SW 1271 (cell line): ENCODE data around the gene SCML1.

Experiments used
- DNase-seq, 2 experiments: peaks; one replicate each; lab custom pipeline; 2025; lab: John Stamatoyannopoulos, UW

SCML1 gene

GRCh38 chrX:17736856-17737709 is at the start of gene SCML1:
TSS of gene SCML1 (plus strand) at chrX:17737493. CDS start at chrX:17744187, 6,694 bp downstream.
- peak; percentile 56 to 78 for DNase-seq

GRCh38 chrX:17687648-17688047 is 49.6 kb upstream of the SCML1 start:
- DNase-seq, result no peak

DNA sequence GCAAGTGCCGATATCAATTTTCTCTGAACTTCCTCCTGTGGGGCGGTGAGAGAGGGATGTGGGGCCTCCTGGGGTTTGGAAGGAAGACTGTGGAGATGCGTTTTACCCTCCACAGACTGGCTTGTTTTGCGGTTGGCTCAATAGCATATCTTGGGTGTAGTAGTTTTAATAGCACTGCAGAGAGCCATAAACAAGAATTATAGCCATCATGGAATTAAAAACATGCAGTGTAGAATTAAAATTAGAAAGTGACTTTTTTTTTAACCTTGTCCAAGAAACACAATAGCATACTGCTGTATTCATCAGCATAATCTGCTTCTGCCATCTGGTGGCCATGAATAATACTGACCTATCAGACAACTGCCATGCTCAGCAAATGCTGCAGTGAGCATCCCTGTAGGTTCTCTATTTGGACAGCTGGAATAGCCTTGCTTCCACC is 47.3 kb upstream of the SCML1 start:
- DNase-seq, result peak in 1 of 2 experiments; percentile 8

DNA sequence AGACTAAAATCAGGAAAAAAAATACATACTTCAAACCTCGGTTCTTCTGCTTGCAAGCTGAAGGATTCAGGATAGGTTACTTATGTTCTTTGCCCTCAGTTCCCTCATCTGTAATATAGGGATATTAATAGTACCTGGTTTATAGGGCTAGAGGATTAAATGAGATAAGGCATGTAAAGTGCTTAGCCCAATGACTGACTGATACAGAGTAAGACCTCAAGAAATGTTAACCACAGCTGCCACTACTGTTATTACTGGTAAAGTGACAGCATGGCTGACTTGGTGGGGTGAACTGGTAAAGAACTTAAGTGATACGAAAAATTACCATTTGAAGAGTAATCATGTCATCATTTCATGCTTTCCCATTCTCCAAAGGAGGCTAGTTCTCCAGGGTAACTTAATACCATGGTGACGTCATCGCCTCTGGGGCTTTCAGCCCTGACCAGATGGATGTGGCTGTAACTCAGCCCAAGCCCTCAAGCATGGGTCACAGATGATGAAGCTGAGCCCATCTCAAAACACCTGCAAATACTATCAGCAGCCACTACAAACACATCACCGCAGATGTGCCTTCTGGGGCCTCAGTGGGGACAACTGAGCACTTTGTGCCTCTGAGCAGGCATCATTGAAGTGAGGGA is 44.5 kb upstream of the SCML1 start:
- DNase-seq, result no peak

DNA sequence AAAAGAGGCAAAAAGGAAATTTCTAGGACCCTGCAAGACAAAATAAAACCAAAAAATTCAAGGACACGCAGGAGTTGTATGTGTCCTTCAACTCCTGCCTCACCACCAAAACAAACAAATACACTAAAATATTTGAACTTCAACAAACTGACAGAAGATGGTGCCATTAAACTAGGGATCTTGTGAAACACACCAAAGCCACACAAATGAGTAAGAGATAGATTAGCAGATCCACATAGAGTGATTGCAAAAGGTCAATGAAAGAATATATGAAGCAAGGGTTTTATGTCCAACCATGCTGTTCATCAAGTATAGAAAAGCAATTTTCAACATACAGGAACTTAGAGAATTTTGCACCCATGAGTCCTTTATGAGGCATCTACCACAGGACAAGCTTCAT is 40.1 kb upstream of the SCML1 start:
- DNase-seq, result no peak

DNA sequence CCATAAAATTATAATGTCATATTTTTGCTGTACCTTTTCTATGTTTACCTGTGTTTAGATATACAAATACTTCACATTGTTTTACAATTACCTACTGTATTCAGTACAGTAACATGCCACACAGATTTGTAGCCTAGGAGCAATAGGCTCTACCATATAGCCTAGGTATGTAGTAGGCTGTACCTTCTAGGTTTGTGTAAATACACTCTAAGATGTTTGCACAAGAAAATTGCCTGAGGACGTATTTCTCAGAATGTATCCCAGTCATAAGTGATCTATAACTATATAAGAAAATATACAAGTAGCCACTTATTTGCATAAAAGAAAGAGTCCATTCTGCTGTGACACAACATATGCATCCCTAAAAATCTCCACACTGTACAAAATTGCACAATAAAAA is 36.3 kb upstream of the SCML1 start:
- no peak for DNase-seq

GRCh38 chrX:17703201-17703600 is 34.1 kb upstream of the SCML1 start:
- no peak for DNase-seq

GRCh38 chrX:17705211-17705610 is 32.1 kb upstream of the SCML1 start:
- no peak for DNase-seq

- DNase-seq, result peak in 1 of 2 experiments; percentile 0
Observed at GRCh38 chrX:17706676-17707075, 30.6 kb upstream of the SCML1 start.

- DNase-seq, result no peak
Observed at GRCh38 chrX:17707731-17708130, 29.6 kb upstream of the SCML1 start.

GRCh38 chrX:17710871-17711301 is 26.4 kb upstream of the SCML1 start:
- DNase-seq, result no peak

- no peak for DNase-seq
Observed at GRCh38 chrX:17713288-17713687, 24.0 kb upstream of the SCML1 start.

DNA sequence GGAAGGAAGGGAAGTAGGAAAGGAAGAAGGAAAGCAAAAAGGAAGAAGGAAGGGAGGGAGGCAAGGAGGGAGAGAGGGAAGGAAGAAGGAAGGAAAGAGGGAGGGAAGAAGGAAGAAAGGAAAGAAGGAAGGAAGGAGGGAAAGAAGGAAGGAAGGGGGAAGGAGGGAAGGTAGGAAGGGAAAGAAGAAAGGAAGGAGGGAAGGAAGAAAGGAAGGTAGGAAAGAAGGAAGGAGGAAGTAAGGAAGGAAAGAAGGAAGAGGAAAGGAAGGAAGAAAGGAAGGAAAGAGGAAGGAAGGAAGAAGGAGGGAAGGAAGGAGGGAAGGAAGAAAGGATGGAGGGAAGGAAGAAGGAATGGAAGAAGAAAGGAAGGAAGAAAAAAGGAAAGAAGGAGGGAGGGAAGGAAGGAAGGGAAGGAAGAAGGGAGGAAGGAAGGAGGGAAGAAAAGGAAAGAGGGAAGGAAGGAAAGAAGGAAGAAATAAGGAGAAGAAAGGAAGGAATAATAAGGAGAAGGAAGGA is 18.6 kb upstream of the SCML1 start:
- DNase-seq, result no peak

DNA sequence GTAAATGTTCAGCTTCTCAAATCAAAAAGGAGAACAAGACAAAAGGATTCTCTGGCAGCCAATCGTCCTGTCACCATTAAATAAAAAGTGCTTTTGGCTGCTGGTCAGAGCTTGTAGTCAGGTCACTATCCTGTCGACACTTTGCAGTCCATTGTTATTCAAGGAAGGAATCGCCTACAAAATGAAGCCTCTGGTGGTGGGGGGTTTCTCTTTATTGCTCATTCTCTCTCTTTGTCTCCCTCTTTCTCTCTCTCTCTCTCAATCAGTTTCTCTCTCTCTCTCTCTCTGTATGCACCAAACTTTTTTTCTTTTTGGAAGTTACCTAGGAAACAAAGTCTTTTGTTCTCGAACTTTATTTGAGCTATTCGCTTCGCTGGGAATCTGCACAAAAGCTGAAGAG is 17.6 kb upstream of the SCML1 start:
- no peak for DNase-seq

DNA sequence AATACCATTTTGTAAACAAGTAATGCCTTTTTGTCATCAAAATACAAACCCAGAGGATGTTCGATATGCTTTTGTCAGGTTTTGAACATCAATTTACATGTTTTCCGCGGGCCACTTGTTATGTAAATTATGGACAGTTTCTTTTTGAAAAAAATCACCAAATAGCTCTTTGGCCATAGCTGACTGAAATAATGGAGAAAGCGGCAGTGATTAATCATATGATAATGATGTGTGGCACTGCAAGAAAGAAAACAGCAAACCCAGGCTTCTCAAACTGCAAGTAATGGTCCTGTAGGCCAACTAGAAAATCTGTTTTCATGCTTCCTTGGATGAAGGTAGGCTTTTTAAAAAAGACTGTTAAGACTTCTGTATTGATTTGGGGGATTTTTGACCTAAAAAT is 15.6 kb upstream of the SCML1 start:
- no peak for DNase-seq

DNA sequence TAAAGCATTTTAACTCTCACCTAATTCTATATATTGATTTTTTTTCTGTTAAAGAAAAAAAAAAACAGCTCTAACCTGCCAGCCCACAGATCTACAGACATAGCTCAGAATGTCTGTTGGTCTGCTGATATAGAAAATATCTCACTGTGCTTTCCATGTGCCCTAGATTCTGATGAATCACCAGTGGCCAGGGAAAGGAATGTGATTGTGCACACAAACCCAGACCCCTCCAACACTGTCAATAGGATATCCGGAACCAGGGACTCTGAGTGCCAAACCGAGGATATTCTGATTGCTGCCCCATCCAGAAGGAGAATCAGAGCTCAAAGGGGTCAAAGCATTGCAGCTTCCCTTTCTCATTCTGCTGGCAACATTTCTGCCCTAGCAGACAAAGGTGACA is 12.1 kb upstream of the SCML1 start:
- DNase-seq, result no peak

DNA sequence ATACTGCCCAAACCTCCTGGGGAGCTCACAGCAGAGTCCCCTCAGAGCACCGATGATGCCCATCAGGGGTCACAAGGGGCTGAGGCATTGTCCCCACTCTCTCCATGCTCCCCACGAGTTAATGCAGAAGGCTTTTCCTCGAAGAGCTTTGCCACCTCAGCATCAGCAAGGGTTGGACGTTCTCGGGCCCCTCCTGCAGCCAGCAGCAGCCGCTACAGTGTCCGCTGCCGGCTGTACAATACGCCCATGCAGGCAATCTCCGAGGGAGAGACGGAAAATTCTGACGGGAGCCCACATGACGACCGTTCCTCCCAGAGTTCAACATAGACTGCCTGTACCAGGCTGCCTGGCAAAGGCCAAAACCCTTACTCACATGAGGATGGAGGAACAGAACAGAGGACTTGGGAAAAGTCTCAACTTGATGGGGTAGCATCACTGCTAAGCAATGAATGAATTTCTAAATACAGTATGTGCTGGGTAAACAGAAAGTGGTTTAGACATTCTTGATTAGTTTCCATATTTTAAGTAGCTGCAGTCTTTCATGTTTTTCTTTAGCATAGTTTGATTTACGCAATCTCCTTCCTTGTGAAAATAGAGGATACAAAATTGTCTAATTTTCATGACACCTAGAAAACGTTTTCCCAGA is 5.0 kb upstream of the SCML1 start:
- no peak for DNase-seq

DNA sequence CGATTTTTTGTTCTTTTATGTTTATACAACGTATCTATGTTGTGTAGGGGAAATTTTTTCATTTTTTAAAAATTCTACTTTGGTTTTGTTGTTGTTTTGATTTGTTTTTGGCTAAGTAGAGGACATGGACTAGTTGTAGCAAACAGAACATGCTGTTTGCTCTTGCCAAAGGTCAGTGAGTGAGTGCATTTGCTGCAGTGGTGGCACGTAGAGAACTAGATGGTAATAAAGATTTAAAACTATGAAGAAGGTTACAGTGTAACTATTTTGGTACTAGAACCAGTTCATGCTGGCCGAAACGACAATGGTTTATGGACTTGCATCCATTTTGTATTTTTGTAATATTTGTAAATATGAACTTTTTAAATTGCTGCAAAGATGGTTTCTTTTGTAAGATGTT is 1.9 kb upstream of the SCML1 start:
- DNase-seq, result no peak

DNA sequence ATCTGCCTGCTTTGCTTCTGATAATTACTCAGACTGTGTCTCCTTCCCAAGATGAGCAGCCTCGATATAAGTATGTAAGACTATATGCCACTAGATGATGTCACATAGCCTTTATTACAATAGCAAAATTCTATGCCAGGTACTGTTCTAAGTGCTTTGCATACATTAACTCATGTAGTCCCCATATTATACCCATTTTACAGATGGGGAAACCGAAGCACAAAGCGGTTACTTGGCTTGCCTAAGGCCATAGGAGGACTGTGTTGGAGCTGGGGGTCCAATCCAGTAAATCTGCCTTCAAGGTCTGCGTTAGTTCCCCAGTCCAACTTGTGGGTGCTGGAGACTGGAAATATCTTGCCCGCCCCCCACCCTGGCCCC is 826 bp upstream of the SCML1 start:
- no peak for DNase-seq

- DNase-seq, result no peak
Observed at GRCh38 chrX:17737710-17737985, 355 bp downstream of the SCML1 start.

GRCh38 chrX:17737986-17738713 is 857 bp downstream of the SCML1 start:
- peak in 1 of 2 experiments; percentile 0 for DNase-seq
